HEK293T (cell line): Measurements from ENCODE around the gene BCAP29.
"Not testable (repeated sequence)": the region's sequence is repeated elsewhere in the genome, so short reads cannot be mapped to it uniquely, and the experiment has no call there.

Experiments
- ARNT ChIP-seq: fragments of 450-650 bp; IDR thresholded peaks from 2 replicates; pipeline ENCODE4 v1.6.1; 2017; ENCODE audit warnings: mild to moderate bottlenecking
- BHLHE40 ChIP-seq: fragments of 450-650 bp; IDR thresholded peaks from 2 replicates; pipeline ENCODE4 v1.6.1; 2016; ENCODE audit warnings: mild to moderate bottlenecking, moderate library complexity, borderline replicate concordance
- CTBP1 ChIP-seq: fragments of 450-650 bp; IDR thresholded peaks from 2 replicates; pipeline ENCODE4 v1.6.1; 2016; ENCODE audit warnings: borderline replicate concordance
- FOXK2 ChIP-seq: fragments of 450-650 bp; IDR thresholded peaks from 2 replicates; pipeline ENCODE4 v1.6.1; 2016; ENCODE audit warnings: mild to moderate bottlenecking
- FOXM1 ChIP-seq: fragments of 450-650 bp; IDR thresholded peaks from 2 replicates; pipeline ENCODE4 v1.6.1; 2017; ENCODE audit warnings: mild to moderate bottlenecking, borderline replicate concordance
- HDGF ChIP-seq: fragments of 450-650 bp; IDR thresholded peaks from 2 replicates; pipeline ENCODE4 v1.6.1; 2017; ENCODE audit warnings: antibody characterized with exemption, borderline replicate concordance
- LEF1 ChIP-seq: fragments of 450-650 bp; IDR thresholded peaks from 2 replicates; pipeline ENCODE4 v1.6.1; 2017; ENCODE audit warnings: mild to moderate bottlenecking, borderline replicate concordance
- PKNOX1 ChIP-seq: fragments of 450-650 bp; IDR thresholded peaks from 2 replicates; pipeline ENCODE4 v1.6.1; 2016
- SP1 ChIP-seq: fragments of 450-650 bp; IDR thresholded peaks from 2 replicates; pipeline ENCODE4 v1.6.1; 2017
- SUZ12 ChIP-seq: fragments of 450-650 bp; IDR thresholded peaks from 2 replicates; pipeline ENCODE4 v1.6.1; 2016; ENCODE audit warnings: mild to moderate bottlenecking
- TARDBP ChIP-seq: fragments of 450-650 bp; IDR thresholded peaks from 2 replicates; pipeline ENCODE4 v1.6.1; 2016
- ZNF384 ChIP-seq: fragments of 450-650 bp; IDR thresholded peaks from 2 replicates; pipeline ENCODE4 v1.6.1; 2016

DNA sequence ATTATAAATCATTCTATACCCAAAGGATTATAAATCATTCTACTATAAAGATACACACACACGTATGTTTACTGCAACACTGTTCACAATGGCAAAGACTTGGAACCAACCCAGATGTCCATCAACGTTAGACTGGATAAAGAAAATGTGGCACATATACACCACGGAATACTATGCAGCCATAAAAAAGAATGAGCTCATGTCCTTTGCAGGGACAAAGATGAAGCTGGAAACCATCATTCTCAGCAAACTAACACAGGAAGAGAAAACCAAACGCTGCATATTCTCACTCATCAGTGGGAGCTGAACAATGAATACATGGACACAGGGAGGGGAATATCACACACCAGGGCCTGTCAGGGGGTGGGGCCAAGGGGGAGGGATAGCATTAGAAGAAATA is 42.8 kb upstream of the BCAP29 start:
- TF ChIP-seq ARNT, CTBP1, SUZ12, FOXK2, PKNOX1, TARDBP, SP1, FOXM1, ZNF384, BHLHE40, HDGF, LEF1: not testable (repeated sequence)
